HG03575 (cell line): Measurements from ENCODE around the gene RIN3.

ENCODE experiments used
- ATAC-seq: cut with Tn5 transposase; IDR thresholded peaks from one replicate; pipeline ENCODE4 v1.9.1; 2021; ENCODE audit not compliant: unreplicated experiment, insufficient number of reproducible peaks, low FRiP score; ENCODE audit errors: extremely low read depth

RIN3 gene

GRCh38 chr14:92585981-92586937, 72.7 kb downstream of the RIN3 start:
- no peak for ATAC-seq

- no peak for ATAC-seq
These were observed 73.5 kb downstream of the RIN3 start for GRCh38 chr14:92586963-92587699.

- no peak for ATAC-seq
These were observed 74.1 kb downstream of the RIN3 start for GRCh38 chr14:92587700-92588085.

GRCh38 chr14:92589213-92589852, 75.8 kb downstream of the RIN3 start:
- no peak for ATAC-seq

- no peak for ATAC-seq
These were observed 76.6 kb downstream of the RIN3 start for GRCh38 chr14:92590176-92590575.

GRCh38 chr14:92590941-92591340, 77.4 kb downstream of the RIN3 start:
- ATAC-seq = no peak

GRCh38 chr14:92591346-92591745, 77.8 kb downstream of the RIN3 start:
- ATAC-seq = no peak

GRCh38 chr14:92595267-92595666, 81.7 kb downstream of the RIN3 start:
- ATAC-seq = no peak

- ATAC-seq = no peak
These were observed 82.8 kb downstream of the RIN3 start for GRCh38 chr14:92596331-92596907.

- no peak for ATAC-seq
These were observed 84.6 kb downstream of the RIN3 start for GRCh38 chr14:92597906-92598905.

- ATAC-seq = no peak
These were observed 86.2 kb downstream of the RIN3 start for GRCh38 chr14:92599811-92600210.

- ATAC-seq = no peak
These were observed 86.9 kb downstream of the RIN3 start for GRCh38 chr14:92600318-92601053.

GRCh38 chr14:92601131-92601710, 87.6 kb downstream of the RIN3 start:
- ATAC-seq = no peak

GRCh38 chr14:92601757-92602417, 88.3 kb downstream of the RIN3 start:
- no peak for ATAC-seq

- no peak for ATAC-seq
These were observed 90.0 kb downstream of the RIN3 start for GRCh38 chr14:92603309-92604242.
